CD4-positive, CD25-positive, alpha-beta regulatory T cell (primary cell): ENCODE measurements around the gene NEK1. TPM values are rescaled to one million over a fixed set of nuclear protein-coding genes. Genes with fewer than 3 reads are reported as not detected.

ENCODE experiments used
- ATAC-seq, 2 donors: fragments of 150-1000 bp; cut with Tn5 transposase; one replicate each; pipeline ENCODE4 v1.10.0; 2021; ENCODE audit warnings: low read depth in 2 of 2, moderate number of reproducible peaks in 2 of 2, moderate library complexity in 1 of 2
- DNase-seq, 3 donors: peaks; one replicate each; pipeline versions ENCODE4 v3.0.0 to v3.0.0-alpha.2; 2012 to 2022; ENCODE audit warnings: mixed read lengths in 1 of 3
- H3K27ac ChIP-seq: one replicate; pipeline ENCODE4 v1.7.0; 2013; ENCODE audit warnings: mild to moderate bottlenecking, low read length; ENCODE audit not compliant: insufficient read depth, poor library complexity, severe bottlenecking
- H3K27me3 ChIP-seq: one replicate; pipeline ENCODE4 v1.7.0; 2013; ENCODE audit warnings: low read length; ENCODE audit not compliant: control insufficient read depth, insufficient read depth
- H3K36me3 ChIP-seq: one replicate; pipeline ENCODE4 v1.7.0; 2013; ENCODE audit warnings: mild to moderate bottlenecking, low read length, moderate library complexity; ENCODE audit not compliant: control insufficient read depth, insufficient read depth
- H3K4me1 ChIP-seq: 2 replicates; pipeline ENCODE4 v1.7.0; 2013; ENCODE audit warnings: mild to moderate bottlenecking, low read length; ENCODE audit not compliant: insufficient read depth, control insufficient read depth, poor library complexity, severe bottlenecking
- H3K4me3 ChIP-seq: one replicate; pipeline ENCODE4 v1.7.0; 2013; ENCODE audit warnings: low read depth, mild to moderate bottlenecking, low read length, moderate library complexity
- H3K9me3 ChIP-seq, 2 experiments: 1 replicate in 1 of 2; 2 replicates in 1 of 2; pipeline ENCODE4 v1.7.0; 2013; ENCODE audit warnings: low read length in 2 of 2, mild to moderate bottlenecking in 1 of 2, moderate library complexity in 1 of 2; ENCODE audit not compliant: control insufficient read depth in 2 of 2
- H3K27ac Mint-ChIP-seq, 3 donors: one replicate each; pipeline ENCODE4 v1.8.0; 2020 to 2022; ENCODE audit warnings: mild to moderate bottlenecking in 3 of 3, mixed read lengths in 3 of 3, moderate library complexity in 2 of 3
- H3K27me3 Mint-ChIP-seq: one replicate; pipeline ENCODE4 v1.8.0; 2022; ENCODE audit warnings: mild to moderate bottlenecking, mixed read lengths
- H3K36me3 Mint-ChIP-seq: one replicate; pipeline ENCODE4 v1.8.0; 2020; ENCODE audit warnings: mixed read lengths
- H3K4me1 Mint-ChIP-seq, 4 donors: one replicate each; pipeline ENCODE4 v1.8.0; 2020 to 2022; ENCODE audit warnings: mixed read lengths in 4 of 4, mild to moderate bottlenecking in 1 of 4
- H3K4me3 Mint-ChIP-seq, 4 donors: one replicate each; pipeline ENCODE4 v1.8.0; 2020 to 2022; ENCODE audit warnings: mild to moderate bottlenecking in 4 of 4, mixed read lengths in 4 of 4, moderate library complexity in 3 of 4
- H3K9me3 Mint-ChIP-seq, 7 donors: one replicate each; pipeline ENCODE4 v1.8.0; 2020 to 2022; ENCODE audit warnings: mixed read lengths in 7 of 7, mild to moderate bottlenecking in 3 of 7, moderate library complexity in 2 of 7
- polyA plus RNA-seq, 4 donors: library from polyadenylated mRNA; unstranded; fragments of 300-500 nt; fragmentation: Illumina TruSeq; gene quantifications; one replicate each; pipeline ENCODE4 v1.2.3, GENCODE V29; 2021
- total RNA-seq: library from RNA; stranded (reverse); gene quantifications from one replicate; pipeline ENCODE4 v1.2.3, GENCODE V29; 2022

Gene NEK1
- total and polyA plus RNA-seq, 5 donors from 2014 or later: 7.7 to 22.9 (median 10.8) TPM

- Histone ChIP-seq H3K36me3 (peaks cover 7% of the 10 kb centered on the region), H3K27ac (no peak overlapping the region), H3K4me1 (peaks cover 14% of the 10 kb centered on the region), H3K27me3 (no peaks in the 10 kb centered on the region), H3K4me3 (no peak overlapping the region), H3K9me3 (no peaks in the 10 kb centered on the region)
- ATAC-seq (no peak), DNase-seq (no peak)
- Mint-ChIP-seq H3K36me3 (peaks cover 11% of the 10 kb centered on the region), H3K27me3 (no peaks in the 10 kb centered on the region), H3K4me1 (peaks cover 17 to 37% (median 27%) of the 10 kb centered on the region in 4 donors), H3K4me3 (no peak overlapping the region), H3K27ac (no peak overlapping the region), H3K9me3 (no peaks in the 10 kb centered on the region)
Observed at GRCh38 chr4:169657470-169658107, 45.2 kb upstream of the NEK1 start.

- Histone ChIP-seq H3K36me3 (peaks cover 7% of the 10 kb centered on the region), H3K9me3 (no peaks in the 10 kb centered on the region), H3K27me3 (no peaks in the 10 kb centered on the region), H3K4me1 (peaks cover 12% of the 10 kb centered on the region), H3K4me3 (no peak overlapping the region), H3K27ac (no peak overlapping the region)
- Mint-ChIP-seq H3K9me3 (no peaks in the 10 kb centered on the region), H3K4me1 (peaks cover 21 to 40% (median 24%) of the 10 kb centered on the region in 4 donors), H3K27ac (no peak overlapping the region), H3K36me3 (peaks cover 15% of the 10 kb centered on the region), H3K4me3 (no peak overlapping the region), H3K27me3 (no peaks in the 10 kb centered on the region)
- DNase-seq (no peak), ATAC-seq (no peak)
Observed at GRCh38 chr4:169655401-169655800, 43.0 kb upstream of the NEK1 start.

GRCh38 chr4:169652535-169652934 is 40.2 kb upstream of the NEK1 start:
- Mint-ChIP-seq H3K4me1 (peaks cover 22 to 34% (median 26%) of the 10 kb centered on the region in 4 donors), H3K27me3 (no peaks in the 10 kb centered on the region), H3K4me3 (no peak overlapping the region), H3K9me3 (no peaks in the 10 kb centered on the region), H3K36me3 (peaks cover 21% of the 10 kb centered on the region), H3K27ac (no peak overlapping the region)
- Histone ChIP-seq H3K4me1 (no peaks in the 10 kb centered on the region), H3K4me3 (no peak overlapping the region), H3K27ac (no peak overlapping the region), H3K27me3 (no peaks in the 10 kb centered on the region), H3K9me3 (no peaks in the 10 kb centered on the region), H3K36me3 (peaks cover 7% of the 10 kb centered on the region)
- ATAC-seq: no peak
- DNase-seq: no peak

- DNase-seq: no peak
- Histone ChIP-seq H3K4me3 (no peak overlapping the region), H3K27me3 (no peaks in the 10 kb centered on the region), H3K36me3 (peaks cover 8% of the 10 kb centered on the region), H3K9me3 (no peaks in the 10 kb centered on the region), H3K4me1 (no peaks in the 10 kb centered on the region), H3K27ac (no peak overlapping the region)
- no peaks in the 10 kb centered on the region for H3K9me3 Mint-ChIP-seq
- peak overlapping the region in 1 of 3 donors; percentile 68 for H3K27ac Mint-ChIP-seq
- peaks cover 21% of the 10 kb centered on the region for H3K36me3 Mint-ChIP-seq
- ATAC-seq: no peak
- H3K4me1 Mint-ChIP-seq: peaks cover 21 to 32% (median 26%) of the 10 kb centered on the region in 4 donors
- no peaks in the 10 kb centered on the region for H3K27me3 Mint-ChIP-seq
- H3K4me3 Mint-ChIP-seq: no peak overlapping the region
Observed at GRCh38 chr4:169650227-169650936, 38.0 kb upstream of the NEK1 start.

- H3K27me3 ChIP-seq: no peaks in the 10 kb centered on the region
- H3K9me3 Mint-ChIP-seq: no peaks in the 10 kb centered on the region
- H3K4me3 Mint-ChIP-seq: no peak overlapping the region
- peaks cover 22% of the 10 kb centered on the region for H3K36me3 Mint-ChIP-seq
- DNase-seq: no peak
- H3K4me1 ChIP-seq: no peaks in the 10 kb centered on the region
- no peak overlapping the region for H3K27ac Mint-ChIP-seq
- no peak for ATAC-seq
- no peaks in the 10 kb centered on the region for H3K27me3 Mint-ChIP-seq
- H3K4me3 ChIP-seq: no peak overlapping the region
- H3K4me1 Mint-ChIP-seq: peaks cover 21 to 31% (median 26%) of the 10 kb centered on the region in 4 donors
- peaks cover 13% of the 10 kb centered on the region for H3K36me3 ChIP-seq
- no peak overlapping the region for H3K27ac ChIP-seq
- no peaks in the 10 kb centered on the region for H3K9me3 ChIP-seq
Observed at GRCh38 chr4:169649545-169650226, 37.3 kb upstream of the NEK1 start.

GRCh38 chr4:169645627-169646026 is 33.2 kb upstream of the NEK1 start:
- H3K27me3 Mint-ChIP-seq: no peaks in the 10 kb centered on the region
- H3K9me3 Mint-ChIP-seq: no peaks in the 10 kb centered on the region
- peaks cover 25% of the 10 kb centered on the region for H3K36me3 Mint-ChIP-seq
- Histone ChIP-seq H3K27me3 (no peaks in the 10 kb centered on the region), H3K27ac (no peak overlapping the region), H3K4me3 (no peak overlapping the region), H3K36me3 (peaks cover 26% of the 10 kb centered on the region), H3K9me3 (no peaks in the 10 kb centered on the region), H3K4me1 (no peaks in the 10 kb centered on the region)
- no peak for DNase-seq
- no peak overlapping the region for H3K27ac Mint-ChIP-seq
- H3K4me1 Mint-ChIP-seq: peaks cover 9 to 22% (median 11%) of the 10 kb centered on the region in 4 donors
- H3K4me3 Mint-ChIP-seq: no peak overlapping the region
- no peak for ATAC-seq

GRCh38 chr4:169644802-169645201 is 32.4 kb upstream of the NEK1 start:
- Histone ChIP-seq H3K9me3 (no peaks in the 10 kb centered on the region), H3K36me3 (peaks cover 29% of the 10 kb centered on the region), H3K27ac (no peak overlapping the region), H3K4me3 (no peak overlapping the region), H3K27me3 (no peaks in the 10 kb centered on the region), H3K4me1 (no peaks in the 10 kb centered on the region)
- Mint-ChIP-seq H3K27me3 (no peaks in the 10 kb centered on the region), H3K9me3 (no peaks in the 10 kb centered on the region), H3K27ac (no peak overlapping the region), H3K36me3 (peaks cover 25% of the 10 kb centered on the region), H3K4me3 (no peak overlapping the region), H3K4me1 (peaks cover 4 to 21% (median 7%) of the 10 kb centered on the region in 4 donors)
- DNase-seq: no peak
- ATAC-seq: no peak
